Stimulated activated naive CD4-positive, alpha-beta T cell (primary cell): ENCODE measurements around the gene CCL25.
"Not testable (repeated sequence)": the region's sequence is repeated elsewhere in the genome, so short reads cannot be mapped to it uniquely, and the experiment has no call there.

ENCODE experiments used
- DNase-seq, 6 experiments: peaks; one replicate each; lab custom pipeline; 2025; lab: John Stamatoyannopoulos, UW

Gene CCL25

GRCh38 chr19:8085598-8086408 lies 33.2 kb downstream of the CCL25 start:
- DNase-seq, result no peak

DNA sequence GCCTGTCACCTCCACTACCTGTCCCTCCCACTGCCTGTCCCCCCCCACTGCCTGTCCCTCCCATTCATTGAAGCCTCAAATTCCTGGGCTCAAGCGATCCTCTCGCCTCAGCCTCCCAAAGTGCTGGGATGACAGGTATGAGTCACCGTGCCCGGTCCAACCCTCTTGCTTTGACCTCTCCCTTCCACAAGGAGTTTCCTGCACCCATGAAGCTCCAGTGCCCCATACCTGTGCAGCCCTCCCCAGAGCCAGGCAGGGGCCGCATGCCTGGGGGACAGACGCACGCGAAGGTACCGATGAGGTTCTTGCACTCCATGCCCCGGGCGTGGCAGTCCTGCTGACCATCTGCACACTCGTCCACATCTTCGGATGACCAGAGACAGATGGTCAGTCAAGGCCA lies 34.3 kb downstream of the CCL25 start:
- DNase-seq, result no peak

GRCh38 chr19:8087876-8088275 lies 35.3 kb downstream of the CCL25 start:
- no peak for DNase-seq

DNA sequence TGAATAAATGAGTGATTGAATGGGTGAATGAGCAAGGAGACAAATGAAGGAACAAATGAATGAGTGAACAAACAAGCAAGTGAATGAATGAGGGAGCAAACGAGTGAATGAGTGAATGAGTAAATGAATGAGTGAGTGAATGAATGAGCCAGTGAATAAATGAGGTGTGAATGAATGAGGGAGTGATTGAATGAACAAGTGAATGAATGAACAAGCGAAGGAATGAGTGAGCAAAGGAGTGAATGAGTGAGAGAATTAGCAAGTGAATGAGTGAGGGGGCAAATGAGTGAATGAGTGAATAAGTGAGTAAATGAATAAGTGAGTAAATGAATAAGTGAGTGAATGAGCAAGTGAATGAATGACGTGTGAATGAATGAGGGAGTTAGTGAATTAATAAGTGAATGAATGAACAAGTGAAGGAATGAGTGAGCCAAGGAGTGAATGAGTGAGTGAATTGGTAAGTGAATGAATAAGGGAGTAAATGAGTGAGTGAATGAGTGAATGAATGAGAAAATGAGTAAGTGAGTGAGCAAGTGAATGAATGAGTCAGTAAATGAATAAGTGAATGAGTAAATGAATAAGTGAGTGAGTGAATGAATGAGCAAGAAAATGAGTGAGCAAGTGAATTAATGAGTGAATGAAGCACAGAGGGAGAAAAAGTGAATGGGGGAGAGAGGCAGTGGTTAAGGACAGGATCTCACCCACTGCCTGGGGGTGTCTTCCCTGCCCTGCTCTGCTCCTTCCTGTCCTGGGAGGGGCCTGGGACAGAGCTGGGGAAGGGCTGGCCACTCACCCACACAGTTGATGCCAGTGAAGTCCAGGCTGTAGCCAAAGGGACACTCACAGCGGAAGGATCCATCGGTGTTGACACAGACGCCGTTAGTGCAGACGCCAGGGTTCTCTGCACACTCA lies 36.4 kb downstream of the CCL25 start:
- no peak for DNase-seq

GRCh38 chr19:8089664-8090601 lies 37.4 kb downstream of the CCL25 start:
- DNase-seq, result no peak

- no peak for DNase-seq
Measured at GRCh38 chr19:8090950-8091349, 38.4 kb downstream of the CCL25 start.

DNA sequence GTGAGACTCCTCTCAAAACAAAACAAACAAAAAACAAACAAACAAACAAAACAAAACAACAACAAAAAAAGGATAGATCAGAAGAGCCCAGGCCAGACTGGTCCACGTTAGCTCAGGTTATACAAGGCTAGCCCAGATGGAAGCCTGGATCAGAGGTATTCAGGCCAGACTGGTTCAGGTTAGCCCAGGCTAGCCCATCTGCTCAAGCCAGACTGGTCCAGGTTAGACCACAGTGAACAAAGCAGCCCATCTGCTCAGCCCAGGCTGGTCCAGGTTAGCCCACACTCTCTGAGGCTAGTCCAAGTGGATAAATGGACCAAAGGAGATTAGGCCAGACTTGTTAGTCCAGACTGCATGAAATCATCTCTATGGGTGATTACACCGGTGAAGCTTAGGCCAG lies 41.2 kb downstream of the CCL25 start:
- DNase-seq, result no peak

DNA sequence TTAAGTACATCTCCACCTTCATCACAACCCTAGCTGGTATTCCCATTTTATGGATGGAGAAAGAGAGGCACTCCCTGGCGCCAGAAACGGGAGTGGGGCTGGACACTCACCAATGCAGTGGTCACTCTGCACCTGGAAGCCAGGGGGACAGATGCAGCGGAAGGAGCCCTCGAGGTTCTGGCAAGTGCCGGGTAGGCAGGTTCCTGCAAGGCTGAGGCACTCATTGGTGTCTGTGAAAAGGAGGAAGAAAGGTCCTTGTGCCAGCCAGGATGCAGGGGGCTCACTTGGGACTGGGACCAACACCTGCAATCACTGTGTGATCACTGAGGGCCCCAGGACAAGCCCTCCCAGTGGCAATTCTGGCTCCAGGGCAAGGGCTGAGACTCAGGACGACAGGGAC lies 41.8 kb downstream of the CCL25 start:
- no peak for DNase-seq

DNA sequence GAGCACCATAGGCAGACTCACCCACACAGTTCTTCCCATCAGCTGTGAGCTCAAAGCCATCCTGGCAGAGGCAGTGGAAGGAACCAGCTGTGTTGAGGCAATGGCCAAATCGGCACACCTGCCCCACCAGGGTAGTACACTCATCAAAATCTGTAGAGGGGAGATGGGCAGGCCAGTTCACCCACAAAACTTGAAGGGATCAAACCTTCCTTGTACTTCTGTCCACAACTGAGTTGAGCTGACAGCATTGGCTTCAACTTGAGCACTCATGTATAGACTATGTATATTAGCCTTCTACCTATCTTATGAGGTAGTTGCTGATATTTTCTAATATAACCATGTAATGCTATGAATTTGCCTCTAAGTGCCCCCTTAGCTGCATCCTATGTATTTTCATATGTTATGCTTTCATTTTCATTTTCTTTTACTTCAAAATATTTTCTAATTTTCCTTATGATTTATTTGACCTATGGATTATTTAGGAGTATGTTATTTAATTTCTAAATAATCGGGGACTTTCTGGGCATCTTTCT lies 42.9 kb downstream of the CCL25 start:
- DNase-seq, result no peak

GRCh38 chr19:8096071-8096470 lies 43.5 kb downstream of the CCL25 start:
- no peak for DNase-seq

DNA sequence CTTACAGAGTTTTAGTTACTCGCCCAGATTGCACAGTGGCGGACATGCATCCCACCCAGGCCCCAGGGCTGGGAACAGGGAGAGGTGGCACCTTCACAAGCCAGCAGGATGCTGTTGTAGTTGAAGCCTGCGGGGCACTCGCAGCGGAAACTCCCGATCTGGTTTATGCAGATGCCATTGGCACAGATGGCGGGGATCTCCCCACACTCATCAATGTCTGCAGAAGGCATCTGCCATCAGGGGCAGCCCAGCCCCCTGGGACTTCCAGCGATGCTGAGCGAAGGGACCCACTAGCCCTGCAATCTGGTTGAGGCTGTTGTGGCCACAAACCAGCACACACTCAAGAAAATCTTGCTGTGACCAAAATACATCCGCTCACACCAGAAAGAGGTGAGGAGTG lies 44.6 kb downstream of the CCL25 start:
- DNase-seq, result no peak

DNA sequence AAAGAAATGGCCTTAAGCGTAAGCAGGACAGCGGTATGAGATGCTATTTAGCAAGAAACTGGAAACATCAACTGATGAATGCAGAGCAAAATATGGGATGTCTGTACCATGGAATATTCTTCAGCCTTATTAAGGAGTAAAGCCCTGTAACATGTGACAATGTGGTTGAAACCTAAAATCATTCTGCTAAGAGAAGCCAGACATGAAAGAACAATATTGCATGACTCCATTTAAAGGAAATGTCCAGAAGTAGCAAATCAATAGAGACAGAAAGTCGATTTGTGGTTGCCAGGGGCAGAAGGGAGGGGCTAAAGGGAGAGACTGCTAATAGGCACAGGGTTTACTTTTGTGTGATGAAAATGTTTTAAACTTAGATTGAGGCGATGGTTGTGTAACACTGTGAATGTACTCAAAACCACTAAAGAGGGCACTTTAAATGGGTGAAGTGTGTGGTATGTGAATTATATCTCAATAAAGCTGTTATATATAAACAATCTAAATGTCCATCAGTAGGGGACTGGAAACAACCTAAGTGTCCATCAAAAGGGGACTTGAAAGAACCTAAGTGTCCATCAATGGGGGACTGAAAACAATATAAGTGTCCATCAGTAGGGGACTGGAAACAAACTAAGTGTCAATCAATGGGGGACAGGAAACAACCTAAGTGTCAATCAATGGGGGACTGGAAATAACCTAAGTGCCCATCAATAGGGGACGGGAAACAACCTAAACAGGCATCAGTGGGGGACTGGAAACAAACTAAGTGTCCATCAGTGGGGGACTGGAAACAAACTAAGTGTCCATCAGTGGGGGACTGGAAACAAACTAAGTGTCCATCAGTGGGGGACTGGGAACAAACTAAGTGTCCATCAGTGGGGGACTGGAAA lies 45.4 kb downstream of the CCL25 start:
- DNase-seq, result no peak

- DNase-seq, result no peak
Measured at GRCh38 chr19:8101311-8101710, 48.8 kb downstream of the CCL25 start.

- not testable (repeated sequence) for DNase-seq
Measured at GRCh38 chr19:8101910-8102309, 49.4 kb downstream of the CCL25 start.

DNA sequence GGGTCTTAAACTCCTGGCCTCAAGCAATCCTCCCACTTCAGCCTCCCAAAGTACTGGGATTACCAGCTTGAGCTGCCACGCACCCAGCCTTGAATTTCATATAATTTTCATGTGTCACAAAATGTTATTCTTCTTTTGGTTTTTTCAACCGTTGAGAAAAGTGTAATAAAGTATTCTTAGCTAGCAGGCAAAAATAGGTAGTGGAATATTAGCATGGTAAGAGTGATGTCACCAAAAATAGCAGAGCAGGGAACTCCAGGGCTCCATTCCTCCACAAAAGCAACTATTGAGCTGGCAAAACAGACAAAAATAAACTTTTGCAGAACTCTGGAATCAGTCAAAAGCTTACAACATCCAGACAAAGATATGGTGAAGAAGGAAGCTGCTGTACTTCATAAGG lies 52.9 kb downstream of the CCL25 start:
- no peak for DNase-seq

GRCh38 chr19:8107301-8107903 lies 54.8 kb downstream of the CCL25 start:
- no peak for DNase-seq

DNA sequence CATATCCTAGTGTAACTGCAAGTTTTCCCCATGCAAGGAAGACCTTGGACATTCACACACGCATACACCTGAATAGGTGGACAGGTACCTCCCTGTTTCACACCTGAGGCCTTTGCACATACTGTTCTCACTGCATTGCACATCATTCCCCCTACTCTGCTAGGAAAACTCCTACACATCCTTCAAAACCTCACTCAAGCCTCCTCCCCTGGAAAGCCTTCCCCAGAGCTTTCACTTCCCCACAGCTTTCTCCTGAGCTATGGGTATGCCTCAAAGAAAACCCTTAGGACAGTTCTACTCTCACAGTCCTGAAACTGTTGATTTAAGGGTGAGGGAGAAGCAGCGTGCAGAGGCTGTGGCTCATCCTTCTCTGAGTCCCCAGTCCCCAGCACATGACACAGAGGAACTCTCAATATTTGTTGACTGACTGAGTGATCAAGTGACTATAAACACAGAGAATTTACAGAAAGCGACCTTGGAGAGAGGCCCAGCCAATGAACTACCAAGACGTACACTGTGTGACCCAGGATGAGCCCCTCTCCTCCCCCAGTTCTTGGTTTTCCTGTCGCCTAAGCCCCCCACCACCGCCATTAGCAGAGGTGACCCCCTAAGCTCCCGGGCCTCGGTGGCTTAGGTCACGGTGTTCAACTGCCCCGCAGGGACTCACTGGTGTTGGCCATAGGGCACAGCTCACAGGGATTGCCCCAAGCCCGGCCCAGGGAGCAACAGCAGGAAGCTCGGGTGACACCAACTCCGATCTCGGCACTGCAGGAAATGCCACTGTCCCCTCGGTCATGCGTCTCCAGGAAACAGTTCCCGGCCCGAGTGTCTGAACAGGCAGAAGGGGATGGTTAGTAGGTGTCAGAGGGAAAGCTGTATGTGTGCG lies 56.2 kb downstream of the CCL25 start:
- DNase-seq, result no peak

GRCh38 chr19:8109455-8109854 lies 56.9 kb downstream of the CCL25 start:
- no peak for DNase-seq
